H9 (cell line): ENCODE results near the gene SERPINB11. TPM values are rescaled to one million over a fixed set of nuclear protein-coding genes. Genes with fewer than 3 reads are reported as not detected.

ENCODE experiments used
- DNase-seq: peaks from one replicate; pipeline ENCODE4 v3.0.0-alpha.2; 2017
- H2AFZ ChIP-seq: one replicate; pipeline ENCODE4 v1.6.1; 2013; ENCODE audit warnings: mild to moderate bottlenecking, low read length, control low read depth, moderate library complexity
- H2AK5ac ChIP-seq: 2 replicates; pipeline ENCODE4 v1.6.1; 2013; ENCODE audit warnings: low read length, control low read depth, mixed read lengths; ENCODE audit not compliant: insufficient read length
- H2BK120ac ChIP-seq: one replicate; pipeline ENCODE4 v1.6.1; 2013; ENCODE audit warnings: low read depth, mild to moderate bottlenecking, low read length, control low read depth, inconsistent platforms; ENCODE audit not compliant: poor library complexity, severe bottlenecking
- H2BK12ac ChIP-seq: 2 replicates; pipeline ENCODE4 v1.6.1; 2013; ENCODE audit warnings: low read length, control low read depth, mixed read lengths, low read depth; ENCODE audit not compliant: insufficient read length
- H2BK15ac ChIP-seq: 2 replicates; pipeline ENCODE4 v1.6.1; 2013; ENCODE audit warnings: low read depth, low read length, control low read depth
- H2BK20ac ChIP-seq: one replicate; pipeline ENCODE4 v1.6.1; 2013; ENCODE audit warnings: low read depth, mild to moderate bottlenecking, low read length, control low read depth, inconsistent platforms; ENCODE audit not compliant: poor library complexity, severe bottlenecking
- H2BK5ac ChIP-seq: 2 replicates; pipeline ENCODE4 v1.6.1; 2013; ENCODE audit warnings: low read length, control low read depth, mixed read lengths; ENCODE audit not compliant: insufficient read length
- H3K14ac ChIP-seq: 2 replicates; pipeline ENCODE4 v1.6.1; 2013; ENCODE audit warnings: low read length, control low read depth; ENCODE audit not compliant: insufficient read depth
- H3K18ac ChIP-seq: 2 replicates; pipeline ENCODE4 v1.6.1; 2013; ENCODE audit warnings: low read depth, mild to moderate bottlenecking, mixed read lengths, low read length, control low read depth; ENCODE audit not compliant: insufficient read length
- H3K23ac ChIP-seq: 2 replicates; pipeline ENCODE4 v1.6.1; 2013; ENCODE audit warnings: low read length, control low read depth, mixed read lengths, low read depth; ENCODE audit not compliant: insufficient read length
- H3K23me2 ChIP-seq: 2 replicates; pipeline ENCODE4 v1.6.1; 2013; ENCODE audit warnings: low read depth, mild to moderate bottlenecking, mixed read lengths, low read length, control low read depth; ENCODE audit not compliant: insufficient read length, poor library complexity, severe bottlenecking
- H3K27ac ChIP-seq: 2 replicates; pipeline ENCODE4 v1.5.1; 2013; ENCODE audit warnings: low read length, control low read depth, mixed read lengths, low read depth; ENCODE audit not compliant: insufficient read length
- H3K27me3 ChIP-seq: 2 replicates; pipeline ENCODE4 v1.6.1; 2013; ENCODE audit warnings: low read length, control low read depth, inconsistent platforms; ENCODE audit not compliant: insufficient read depth
- H3K4ac ChIP-seq: 2 replicates; pipeline ENCODE4 v1.6.1; 2013; ENCODE audit warnings: low read depth, mild to moderate bottlenecking, control low read depth, inconsistent platforms, low read length, moderate library complexity
- H3K4me1 ChIP-seq: 2 replicates; pipeline ENCODE4 v1.6.1; 2013; ENCODE audit warnings: low read length, control low read depth, inconsistent platforms; ENCODE audit not compliant: insufficient read depth
- H3K4me2 ChIP-seq: 2 replicates; pipeline ENCODE4 v1.6.1; 2013; ENCODE audit warnings: low read length, control low read depth, mixed read lengths; ENCODE audit not compliant: insufficient read length, insufficient read depth
- H3K56ac ChIP-seq: 2 replicates; pipeline ENCODE4 v1.6.1; 2013; ENCODE audit warnings: low read depth, mild to moderate bottlenecking, mixed read lengths, low read length, control low read depth; ENCODE audit not compliant: insufficient read length
- H3K79me1 ChIP-seq: 2 replicates; pipeline ENCODE4 v1.6.1; 2013; ENCODE audit warnings: low read depth, mild to moderate bottlenecking, moderate library complexity, low read length, control low read depth, inconsistent platforms; ENCODE audit not compliant: insufficient read depth, poor library complexity, severe bottlenecking
- H3K79me2 ChIP-seq: 2 replicates; pipeline ENCODE4 v1.6.1; 2013; ENCODE audit warnings: low read length, control low read depth, inconsistent platforms; ENCODE audit not compliant: insufficient read depth
- H3K9ac ChIP-seq: 2 replicates; pipeline ENCODE4 v1.6.1; 2013; ENCODE audit warnings: low read length, control low read depth, mixed read lengths; ENCODE audit not compliant: insufficient read length; ENCODE audit errors: extremely low read depth
- H3K9me3 ChIP-seq: one replicate; pipeline ENCODE4 v1.6.1; 2013; ENCODE audit warnings: low read depth, low read length, inconsistent platforms; ENCODE audit not compliant: control insufficient read depth
- H3T11ph ChIP-seq: one replicate; pipeline ENCODE4 v1.6.1; 2013; ENCODE audit warnings: mild to moderate bottlenecking, low read length, control low read depth, inconsistent platforms
- H4K20me1 ChIP-seq: one replicate; pipeline ENCODE4 v1.6.1; 2013; ENCODE audit not compliant: control insufficient read depth, insufficient read length, insufficient read depth
- H4K5ac ChIP-seq: 2 replicates; pipeline ENCODE4 v1.6.1; 2013; ENCODE audit warnings: low read depth, mild to moderate bottlenecking, mixed read lengths, low read length, control low read depth; ENCODE audit not compliant: insufficient read length
- H4K8ac ChIP-seq: replicated peaks from 2 replicates; pipeline ENCODE4 v1.6.1; 2013; ENCODE audit warnings: low read length, control low read depth, mixed read lengths, low read depth; ENCODE audit not compliant: insufficient read length
- H4K91ac ChIP-seq: 2 replicates; pipeline ENCODE4 v1.6.1; 2013; ENCODE audit warnings: low read depth, mild to moderate bottlenecking, moderate library complexity, mixed read lengths, low read length, control low read depth; ENCODE audit not compliant: insufficient read length
- H3K27ac Mint-ChIP-seq, 3 experiments: 2 replicates in 2 of 3; 3 replicates in 1 of 3; pipeline ENCODE4 v1.8.0; 2020 to 2021; ENCODE audit warnings: mixed read lengths in 3 of 3, mild to moderate bottlenecking in 1 of 3, moderate library complexity in 1 of 3
- H3K27me3 Mint-ChIP-seq: 2 replicates; pipeline ENCODE4 v1.8.0; 2021; ENCODE audit warnings: low read depth, mild to moderate bottlenecking, moderate library complexity, mixed read lengths
- H3K36me3 Mint-ChIP-seq, 3 experiments: 2 replicates in 2 of 3; 3 replicates in 1 of 3; pipeline ENCODE4 v1.8.0; 2020 to 2021; ENCODE audit warnings: low read depth in 3 of 3, mixed read lengths in 3 of 3; ENCODE audit not compliant: insufficient read depth in 1 of 3
- H3K4me1 Mint-ChIP-seq, 2 experiments: 2 replicates each; pipeline ENCODE4 v1.8.0; 2020; ENCODE audit warnings: mixed read lengths in 2 of 2
- H3K4me3 Mint-ChIP-seq, 2 experiments: 2 replicates in 1 of 2; 3 replicates in 1 of 2; pipeline ENCODE4 v1.8.0; 2020 to 2021; ENCODE audit warnings: mild to moderate bottlenecking in 2 of 2, mixed read lengths in 2 of 2, moderate library complexity in 1 of 2
- H3K9me3 Mint-ChIP-seq, 2 experiments: 2 replicates in 1 of 2; 3 replicates in 1 of 2; pipeline ENCODE4 v1.8.0; 2020; ENCODE audit warnings: mild to moderate bottlenecking in 2 of 2, mixed read lengths in 2 of 2, moderate library complexity in 1 of 2
- CTCF ChIP-seq: fragments of 200-600 bp; sonication (generic); conservative IDR thresholded peaks from 3 replicates; pipeline ENCODE4 v1.8.0; 2021; ENCODE audit warnings: antibody characterized with exemption, mild to moderate bottlenecking
- WGBS: extraction: QIAGEN DNeasy Blood & Tissue Kit; methylation state at CpG from one replicate; pipeline ENCODE4 v1.1.7; 2013; ENCODE audit warnings: missing lambda C conversion rate, low lambda C conversion rate, mixed read lengths; ENCODE audit not compliant: insufficient read length; ENCODE audit errors: extremely low coverage; 5-methylcytosine and 5-hydroxymethylcytosine counted together
- total RNA-seq: library from RNA; stranded (reverse); gene quantifications from 2 replicates; pipeline ENCODE4 v1.2.1, GENCODE V29; 2021

Gene SERPINB11
- total RNA-seq, 1 experiment from 2014 or later = not detected

GRCh38 chr18:63707816-63708215 is 5.1 kb downstream of the SERPINB11 start:
- H3T11ph ChIP-seq = no peak overlapping the region
- no peak overlapping the region for H4K8ac ChIP-seq
- no peak overlapping the region for H3K23ac ChIP-seq
- no peak overlapping the region for H3K18ac ChIP-seq
- H3K4me1 Mint-ChIP-seq = no peaks in the 10 kb centered on the region
- H3K4me3 Mint-ChIP-seq = no peak overlapping the region
- H3K27ac Mint-ChIP-seq = no peak overlapping the region
- no peak overlapping the region for H3K4ac ChIP-seq
- no peaks in the 10 kb centered on the region for H4K20me1 ChIP-seq
- DNase-seq = no peak
- no peaks in the 10 kb centered on the region for H3K79me1 ChIP-seq
- no peaks in the 10 kb centered on the region for H3K9me3 ChIP-seq
- H3K9me3 Mint-ChIP-seq = peaks cover 3 to 5% of the 10 kb centered on the region in 2 experiments; a peak in 3 of 5 replicates
- H3K23me2 ChIP-seq = no peaks in the 10 kb centered on the region
- no peaks in the 10 kb centered on the region for H3K27me3 Mint-ChIP-seq
- no peak overlapping the region for H2BK12ac ChIP-seq
- H3K9ac ChIP-seq = no peak overlapping the region
- no peak overlapping the region for H4K91ac ChIP-seq
- no peak overlapping the region for H2BK15ac ChIP-seq
- no peak overlapping the region for H2BK20ac ChIP-seq
- no peak for TF ChIP-seq CTCF
- no peak overlapping the region for H3K56ac ChIP-seq
- no peak overlapping the region for H3K27ac ChIP-seq
- H4K5ac ChIP-seq = no peak overlapping the region
- H2AFZ ChIP-seq = no peak overlapping the region
- H3K4me1 ChIP-seq = no peaks in the 10 kb centered on the region
- WGBS = no CpG with 5 or more reads among the region's 1 CpG
- no peak overlapping the region for H3K4me2 ChIP-seq
- H2AK5ac ChIP-seq = no peak overlapping the region
- no peak overlapping the region for H2BK120ac ChIP-seq
- no peaks in the 10 kb centered on the region for H3K79me2 ChIP-seq
- H3K36me3 Mint-ChIP-seq = no peaks in the 10 kb centered on the region
- H3K27me3 ChIP-seq = no peaks in the 10 kb centered on the region
- no peak overlapping the region for H2BK5ac ChIP-seq
- no peak overlapping the region for H3K14ac ChIP-seq
